Smooth muscle cell (in vitro differentiated cells): ENCODE data around the gene GLT6D1. TPM values are rescaled to one million over a fixed set of nuclear protein-coding genes. Genes with fewer than 3 reads are reported as not detected.

Source experiments
- DNase-seq: peaks from one replicate; lab custom pipeline; 2025; ENCODE audit not compliant: unreplicated experiment; lab: John Stamatoyannopoulos, UW
- H2AFZ ChIP-seq: fragments of 200-600 bp; sonication (generic); 2 replicates; pipeline ENCODE4 v1.6.0; 2016; ENCODE audit warnings: antibody characterized with exemption, low read depth, mild to moderate bottlenecking
- H3F3A ChIP-seq: fragments of 200-600 bp; sonication (generic); 2 replicates; pipeline ENCODE4 v1.6.0; 2017; ENCODE audit warnings: antibody characterized with exemption, low read depth
- H3K27ac ChIP-seq: fragments of 200-600 bp; sonication (generic); 2 replicates; pipeline ENCODE4 v1.5.1; 2016; ENCODE audit warnings: low read depth, mild to moderate bottlenecking
- H3K27me3 ChIP-seq: fragments of 200-600 bp; sonication (generic); 2 replicates; pipeline ENCODE4 v1.6.1; 2016; ENCODE audit warnings: low read depth, mild to moderate bottlenecking
- H3K36me3 ChIP-seq: fragments of 200-600 bp; sonication (generic); 2 replicates; pipeline ENCODE4 v1.5.1; 2016; ENCODE audit warnings: low read depth
- H3K4me1 ChIP-seq: fragments of 200-600 bp; sonication (generic); 2 replicates; pipeline ENCODE4 v1.5.1; 2016; ENCODE audit warnings: low read depth
- H3K4me2 ChIP-seq: fragments of 200-600 bp; sonication (generic); 2 replicates; pipeline ENCODE4 v1.6.0; 2016; ENCODE audit warnings: mild to moderate bottlenecking
- H3K4me3 ChIP-seq: fragments of 200-600 bp; sonication (generic); 2 replicates; pipeline ENCODE4 v1.5.1; 2016; ENCODE audit warnings: mild to moderate bottlenecking
- H3K79me2 ChIP-seq: fragments of 200-600 bp; sonication (generic); 2 replicates; pipeline ENCODE4 v1.6.0; 2016; ENCODE audit warnings: low read depth, mild to moderate bottlenecking
- H3K9ac ChIP-seq: fragments of 200-600 bp; sonication (generic); 2 replicates; pipeline ENCODE4 v1.6.0; 2016; ENCODE audit warnings: low read depth
- H3K9me3 ChIP-seq: fragments of 200-600 bp; sonication (generic); replicated peaks from 2 replicates; pipeline ENCODE4 v1.5.1; 2016; ENCODE audit warnings: low read depth
- H4K20me1 ChIP-seq: fragments of 200-600 bp; sonication (generic); 2 replicates; pipeline ENCODE4 v1.6.0; 2016; ENCODE audit warnings: low read depth
- WGBS: methylation state at CpG from one replicate; pipeline ENCODE4 v1.1.7; 2016; ENCODE audit warnings: low lambda C conversion rate; 5-methylcytosine and 5-hydroxymethylcytosine counted together
- polyA plus RNA-seq: library from polyadenylated mRNA; unstranded; fragments of >200 nt; fragmentation: Nextera tagmentation; extraction: Ambion mirVana; gene quantifications from 2 replicates; pipeline ENCODE4 v1.2.1, GENCODE V29; 2016
- total RNA-seq: library from RNA; depleted of rRNA; stranded (reverse); fragments of >200 nt; gene quantifications from 2 replicates; pipeline ENCODE4 v1.2.3, GENCODE V29; 2014
- TF ChIP-seq, protein P1 (sequence below): fragments of 200-600 bp; sonication (generic); IDR thresholded peaks from 2 replicates; pipeline ENCODE4 v1.5.1; 2017; ENCODE audit warnings: borderline replicate concordance, mild to moderate bottlenecking, antibody characterized with exemption; ENCODE audit not compliant: insufficient read depth, poor library complexity, severe bottlenecking

Gene GLT6D1
- total and polyA plus RNA-seq, 2 experiments from 2014 or later, result not detected

DNA sequence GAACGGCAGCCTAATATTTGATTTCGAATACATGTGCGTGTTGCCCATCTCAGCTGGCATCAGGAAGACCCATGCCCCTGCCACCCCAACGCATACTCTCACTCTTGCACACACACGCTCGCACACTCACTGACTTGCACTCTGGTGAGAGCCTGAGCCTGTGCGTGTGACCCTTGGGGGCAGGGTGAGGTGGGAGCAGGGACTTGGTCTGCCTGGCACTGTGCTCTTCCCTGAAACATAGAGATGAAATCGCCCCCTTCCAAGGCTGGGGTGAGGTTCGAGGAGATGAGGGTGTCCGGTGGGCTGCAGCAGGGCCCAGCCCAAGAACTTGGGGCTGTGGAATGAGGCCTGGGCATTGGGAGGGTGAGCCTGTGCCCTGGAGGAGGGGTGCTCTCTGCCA lies 24.9 kb upstream of the GLT6D1 start:
- H3K9ac ChIP-seq, result no peak overlapping the region
- no peaks in the 10 kb centered on the region for H3F3A ChIP-seq
- no peaks in the 10 kb centered on the region for H3K27me3 ChIP-seq
- peaks cover 55% of the 10 kb centered on the region for H4K20me1 ChIP-seq
- H3K9me3 ChIP-seq, result no peaks in the 10 kb centered on the region
- DNase-seq, result no peak
- H3K4me2 ChIP-seq, result no peak overlapping the region
- no peak overlapping the region for H3K27ac ChIP-seq
- TF ChIP-seq, protein P1, sequence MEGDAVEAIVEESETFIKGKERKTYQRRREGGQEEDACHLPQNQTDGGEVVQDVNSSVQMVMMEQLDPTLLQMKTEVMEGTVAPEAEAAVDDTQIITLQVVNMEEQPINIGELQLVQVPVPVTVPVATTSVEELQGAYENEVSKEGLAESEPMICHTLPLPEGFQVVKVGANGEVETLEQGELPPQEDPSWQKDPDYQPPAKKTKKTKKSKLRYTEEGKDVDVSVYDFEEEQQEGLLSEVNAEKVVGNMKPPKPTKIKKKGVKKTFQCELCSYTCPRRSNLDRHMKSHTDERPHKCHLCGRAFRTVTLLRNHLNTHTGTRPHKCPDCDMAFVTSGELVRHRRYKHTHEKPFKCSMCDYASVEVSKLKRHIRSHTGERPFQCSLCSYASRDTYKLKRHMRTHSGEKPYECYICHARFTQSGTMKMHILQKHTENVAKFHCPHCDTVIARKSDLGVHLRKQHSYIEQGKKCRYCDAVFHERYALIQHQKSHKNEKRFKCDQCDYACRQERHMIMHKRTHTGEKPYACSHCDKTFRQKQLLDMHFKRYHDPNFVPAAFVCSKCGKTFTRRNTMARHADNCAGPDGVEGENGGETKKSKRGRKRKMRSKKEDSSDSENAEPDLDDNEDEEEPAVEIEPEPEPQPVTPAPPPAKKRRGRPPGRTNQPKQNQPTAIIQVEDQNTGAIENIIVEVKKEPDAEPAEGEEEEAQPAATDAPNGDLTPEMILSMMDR, result no peak
- H3K4me3 ChIP-seq, result no peak overlapping the region
- H3K79me2 ChIP-seq, result no peaks in the 10 kb centered on the region
- WGBS, result 96% methylated on average over 10 of the region's 10 CpGs
- no peak overlapping the region for H2AFZ ChIP-seq
- H3K4me1 ChIP-seq, result peaks cover 10% of the 10 kb centered on the region
- H3K36me3 ChIP-seq, result peaks cover 2% of the 10 kb centered on the region

DNA sequence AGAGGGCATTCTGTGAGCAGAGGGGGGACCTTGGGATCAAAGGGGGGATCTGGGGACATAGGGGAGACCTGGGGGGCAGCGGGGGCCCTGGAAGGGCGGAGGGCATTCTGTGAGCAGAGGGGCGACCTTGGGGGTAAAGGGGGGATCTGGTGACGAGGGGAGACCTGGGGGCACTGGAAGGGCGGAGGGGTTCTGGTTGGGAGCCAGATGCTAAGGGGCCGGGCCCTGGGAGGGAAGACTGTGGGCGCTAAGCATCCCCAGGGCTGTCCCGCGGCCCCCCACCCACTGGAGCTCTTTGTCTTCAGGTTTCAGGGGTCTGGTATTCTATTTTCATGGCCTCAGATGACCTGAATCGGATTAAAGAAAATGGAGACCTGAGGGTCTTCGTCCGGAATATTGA lies 24.5 kb upstream of the GLT6D1 start:
- H3K79me2 ChIP-seq, result no peaks in the 10 kb centered on the region
- no peaks in the 10 kb centered on the region for H3K27me3 ChIP-seq
- H4K20me1 ChIP-seq, result peaks cover 59% of the 10 kb centered on the region
- peaks cover 2% of the 10 kb centered on the region for H3K36me3 ChIP-seq
- no peak overlapping the region for H3K4me3 ChIP-seq
- no peak overlapping the region for H3K27ac ChIP-seq
- H3F3A ChIP-seq, result peaks cover 3% of the 10 kb centered on the region
- H3K9ac ChIP-seq, result no peak overlapping the region
- no peaks in the 10 kb centered on the region for H3K9me3 ChIP-seq
- H3K4me1 ChIP-seq, result peaks cover 10% of the 10 kb centered on the region
- TF ChIP-seq, protein P1, result no peak
- 98% methylated on average over 5 of the region's 12 CpGs for WGBS
- H3K4me2 ChIP-seq, result no peak overlapping the region
- DNase-seq, result no peak
- no peak overlapping the region for H2AFZ ChIP-seq

DNA sequence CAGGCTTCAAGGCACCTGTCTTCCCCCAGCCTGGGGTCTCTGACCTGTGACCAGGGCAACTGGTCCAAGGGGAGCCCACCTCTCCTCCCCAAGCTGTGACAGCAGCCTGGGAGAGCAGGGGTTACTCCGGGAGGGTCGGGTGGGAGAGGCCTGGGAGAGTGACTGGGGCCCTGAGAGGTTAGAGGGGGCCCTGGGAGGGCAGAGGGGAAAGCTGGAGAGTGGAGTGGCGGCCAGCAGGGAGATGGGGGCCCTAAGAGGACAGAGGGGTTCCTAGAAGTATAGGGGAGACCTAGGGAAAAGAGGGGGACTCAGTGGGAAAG lies 24.1 kb upstream of the GLT6D1 start:
- Histone ChIP-seq H3K79me2 (no peaks in the 10 kb centered on the region), H3K9ac (no peak overlapping the region), H4K20me1 (peaks cover 60% of the 10 kb centered on the region), H2AFZ (no peak overlapping the region), H3K4me3 (no peak overlapping the region), H3K4me1 (peaks cover 10% of the 10 kb centered on the region), H3K27me3 (no peaks in the 10 kb centered on the region), H3K36me3 (peaks cover 2% of the 10 kb centered on the region), H3K9me3 (no peaks in the 10 kb centered on the region), H3F3A (peaks cover 6% of the 10 kb centered on the region), H3K27ac (no peak overlapping the region), H3K4me2 (no peak overlapping the region)
- WGBS, result 90% methylated on average over 3 of the region's 3 CpGs
- TF ChIP-seq, protein P1, result no peak
- DNase-seq, result no peak

DNA sequence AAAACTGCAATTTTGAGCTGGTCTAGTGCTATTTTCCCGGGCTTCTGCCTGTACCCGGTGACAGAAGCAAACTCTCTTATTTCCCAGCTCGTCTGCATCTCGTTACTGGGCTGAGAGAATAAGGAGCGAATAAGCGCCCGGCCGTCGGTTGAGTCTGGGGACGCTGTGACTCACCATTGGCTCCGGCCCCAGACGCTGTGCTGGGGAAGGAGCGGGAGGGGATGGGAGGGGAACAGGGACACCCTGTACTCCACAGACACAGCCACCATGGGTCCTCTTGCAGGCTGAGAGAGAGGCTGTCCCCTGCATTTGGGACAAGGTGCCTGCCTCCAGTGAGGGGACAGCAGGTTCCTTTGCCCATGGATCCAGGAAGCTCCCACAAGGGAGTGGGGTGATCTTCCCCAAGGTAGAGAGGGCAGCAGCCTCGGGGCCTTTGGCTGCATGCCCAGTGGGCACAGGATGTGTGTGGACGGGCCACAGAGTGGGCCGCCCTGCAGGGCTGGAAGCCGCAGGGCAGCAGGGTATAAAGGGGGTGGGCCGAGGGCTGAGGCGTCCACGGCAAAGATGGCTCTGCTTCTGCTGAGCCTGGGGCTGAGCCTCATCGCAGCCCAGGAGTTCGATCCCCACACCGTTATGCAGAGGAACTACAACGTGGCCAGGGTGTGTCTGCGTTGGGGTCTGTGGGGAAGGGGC lies 23.6 kb upstream of the GLT6D1 start, which contains the start of gene LCN9:
TSS of gene LCN9 (plus strand) at position 552 of the 693 bp plus-strand sequence. CDS start at position 565, 13 bp downstream.
- Histone ChIP-seq H3K4me1 (peaks cover 10% of the 10 kb centered on the region), H3K4me2 (no peak within 1 kb of the TSS), H3K79me2 (no peaks in the 10 kb centered on the region), H2AFZ (no peak within 1 kb of the TSS), H3K36me3 (peaks cover 2% of the 10 kb centered on the region), H3K9ac (no peak within 1 kb of the TSS), H4K20me1 (peaks cover 60% of the 10 kb centered on the region), H3K27me3 (no peaks in the 10 kb centered on the region), H3K27ac (peak within 1 kb of the TSS; percentile 19), H3K4me3 (no peak within 1 kb of the TSS), H3F3A (peaks cover 6% of the 10 kb centered on the region), H3K9me3 (no peaks in the 10 kb centered on the region)
- WGBS, result 51% methylated on average over 24 of the region's 25 CpGs
- no peak for DNase-seq
- TF ChIP-seq, protein P1, result no peak
